ENCODE results near the gene HES6. TPM values are rescaled to one million over a fixed set of nuclear protein-coding genes. Genes with fewer than 3 reads are reported as not detected.

HES6 gene
- total RNA-seq, 4 donors from 2014 or later, result 15.0 to 94.5 (median 31.7) TPM

- peaks cover 8% of the 10 kb centered on the region for H3K27me3 ChIP-seq
- DNase-seq, result no peak
- peaks cover 18 to 44% (median 34%) of the 10 kb centered on the region in 4 donors for H3K4me1 ChIP-seq
- TF ChIP-seq EP300 (IDR thresholded peaks at IDR 0.05; ENCODE audit: low read depth) (no peak), POLR2A (IDR thresholded peaks at IDR 0.05) (no peak)
- H3K36me3 ChIP-seq, result no peaks in the 10 kb centered on the region
- H3K4me3 ChIP-seq, result no peak overlapping the region
- no peaks in the 10 kb centered on the region for H3K9me3 ChIP-seq
- intact Hi-C loops (cut with DNase I; ENCODE audit: low total_unique reads) (no loop called here), in situ Hi-C loops (cut with MboI; ENCODE audit: low pct_ligation_motif_present in 1 of 4, low pct_unique_long_range_greater_than_20kb in 1 of 4, low sequenced_read_pairs in 3 of 4) (no loop called here)
- 84% methylated on average over 5 of the region's 5 CpGs; no CpG with 5 or more reads in 1 of the 2 donors for WGBS, 2 donors (ENCODE audit: low coverage in 1 of 2)
- H3K27ac ChIP-seq, result no peak overlapping the region
These were observed 1.5 kb downstream of the HES6 start for GRCh38 chr2:238238311-238238765.

- Histone ChIP-seq H3K9me3 (no peaks in the 10 kb centered on the region), H3K27me3 (peaks cover 8% of the 10 kb centered on the region), H3K27ac (no peak overlapping the region), H3K36me3 (no peaks in the 10 kb centered on the region), H3K4me3 (no peak overlapping the region), H3K4me1 (peaks cover 12 to 37% (median 27%) of the 10 kb centered on the region in 4 donors)
- WGBS, 2 donors (ENCODE audit: low coverage in 1 of 2), result 90% methylated on average over 11 of the region's 11 CpGs; no CpG with 5 or more reads in 1 of the 2 donors
- TF ChIP-seq POLR2A (IDR thresholded peaks at IDR 0.05), result no peak
- no peak for TF ChIP-seq CTCF (IDR thresholded peaks at IDR 0.05)
- TF ChIP-seq EP300 (IDR thresholded peaks at IDR 0.05; ENCODE audit: low read depth), result no peak
- TF ChIP-seq POLR2AphosphoS5 (IDR thresholded peaks at IDR 0.05), result no peak
- intact Hi-C loops (cut with DNase I; ENCODE audit: low total_unique reads), result no loop called here
- in situ Hi-C loops (cut with MboI; ENCODE audit: low pct_ligation_motif_present in 1 of 4, low pct_unique_long_range_greater_than_20kb in 1 of 4, low sequenced_read_pairs in 3 of 4), result no loop called here
- no peak for DNase-seq
These were observed 2.3 kb downstream of the HES6 start for GRCh38 chr2:238237431-238238135.

- intact Hi-C loops (cut with DNase I; ENCODE audit: low total_unique reads), result no loop called here
- TF ChIP-seq EP300 (IDR thresholded peaks at IDR 0.05; ENCODE audit: low read depth) (no peak), CTCF (IDR thresholded peaks at IDR 0.05) (no peak), POLR2AphosphoS5 (IDR thresholded peaks at IDR 0.05) (no peak), POLR2A (IDR thresholded peaks at IDR 0.05) (no peak)
- Histone ChIP-seq H3K27ac (no peak overlapping the region), H3K27me3 (peaks cover 8% of the 10 kb centered on the region), H3K4me1 (peaks cover 9 to 28% (median 23%) of the 10 kb centered on the region in 4 donors), H3K4me3 (no peak overlapping the region), H3K9me3 (no peaks in the 10 kb centered on the region), H3K36me3 (no peaks in the 10 kb centered on the region)
- WGBS, 2 donors (ENCODE audit: low coverage in 1 of 2), result 90 to 91% methylated on average over 2 to 4 of the region's 4 CpGs
- no peak for DNase-seq
- in situ Hi-C loops (cut with MboI; ENCODE audit: low pct_ligation_motif_present in 1 of 4, low pct_unique_long_range_greater_than_20kb in 1 of 4, low sequenced_read_pairs in 3 of 4), result no loop called here
These were observed 3.3 kb downstream of the HES6 start for GRCh38 chr2:238236571-238236970.

- WGBS, 2 donors (ENCODE audit: low coverage in 1 of 2), result 80 to 87% methylated on average over 2 to 7 of the region's 7 CpGs
- H3K27me3 ChIP-seq, result peaks cover 8% of the 10 kb centered on the region
- TF ChIP-seq CTCF (IDR thresholded peaks at IDR 0.05), result no peak
- TF ChIP-seq POLR2AphosphoS5 (IDR thresholded peaks at IDR 0.05), result no peak
- no peak for TF ChIP-seq EP300 (IDR thresholded peaks at IDR 0.05; ENCODE audit: low read depth)
- no peak for TF ChIP-seq POLR2A (IDR thresholded peaks at IDR 0.05)
- H3K27ac ChIP-seq, result no peak overlapping the region
- no peaks in the 10 kb centered on the region for H3K36me3 ChIP-seq
- no peak for DNase-seq
- no peak overlapping the region for H3K4me3 ChIP-seq
- intact Hi-C loops (cut with DNase I; ENCODE audit: low total_unique reads), result no loop called here
- peaks cover 5 to 24% (median 20%) of the 10 kb centered on the region in 4 donors for H3K4me1 ChIP-seq
- in situ Hi-C loops (cut with MboI; ENCODE audit: low pct_ligation_motif_present in 1 of 4, low pct_unique_long_range_greater_than_20kb in 1 of 4, low sequenced_read_pairs in 3 of 4), result no loop called here
- no peaks in the 10 kb centered on the region for H3K9me3 ChIP-seq
These were observed 4.0 kb downstream of the HES6 start for GRCh38 chr2:238235856-238236255.
